Glomerular visceral epithelial cell (primary cell): ENCODE results near the gene MAST4.

ENCODE experiments used
- DNase-seq: peaks from one replicate; pipeline ENCODE4 v3.0.0-alpha.2; 2016; ENCODE audit errors: extremely low spot score

Gene MAST4

DNA sequence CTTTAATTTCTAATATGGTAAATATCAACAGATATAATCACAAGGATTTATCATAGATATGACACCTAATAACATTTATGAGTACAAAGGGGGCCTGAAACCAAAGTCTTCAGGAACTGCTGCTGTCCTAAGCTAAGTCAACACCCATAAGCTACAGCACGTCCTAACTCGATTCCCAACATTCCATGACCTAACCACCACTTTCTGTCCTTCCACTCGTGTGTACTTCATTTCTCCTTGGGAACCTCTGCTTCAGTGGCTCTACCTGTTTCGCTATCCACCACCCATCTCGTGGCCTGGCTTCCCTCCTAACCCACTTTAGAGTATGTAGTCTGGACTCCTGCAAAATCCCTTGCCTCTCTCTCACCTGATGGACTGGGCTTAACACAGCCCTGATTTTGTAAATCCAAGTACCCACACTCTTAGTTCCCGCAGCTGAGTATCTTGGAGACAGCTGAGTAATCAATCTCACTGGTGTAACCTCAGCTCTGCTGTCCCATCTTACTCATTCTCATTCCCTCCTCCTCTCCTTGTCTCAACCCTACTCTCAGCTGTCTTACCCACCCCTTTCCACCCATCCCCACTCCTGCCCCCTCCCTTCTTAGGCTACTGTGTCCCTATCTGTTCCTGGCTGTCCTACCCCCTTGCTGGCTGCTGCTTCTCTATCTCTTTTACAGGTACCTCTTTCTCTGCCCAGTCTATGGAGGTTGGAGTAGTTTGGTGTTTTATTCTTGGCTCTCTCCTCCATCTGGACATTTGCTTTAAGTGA lies 101.8 kb downstream of the MAST4 start:
- no peak for DNase-seq

DNA sequence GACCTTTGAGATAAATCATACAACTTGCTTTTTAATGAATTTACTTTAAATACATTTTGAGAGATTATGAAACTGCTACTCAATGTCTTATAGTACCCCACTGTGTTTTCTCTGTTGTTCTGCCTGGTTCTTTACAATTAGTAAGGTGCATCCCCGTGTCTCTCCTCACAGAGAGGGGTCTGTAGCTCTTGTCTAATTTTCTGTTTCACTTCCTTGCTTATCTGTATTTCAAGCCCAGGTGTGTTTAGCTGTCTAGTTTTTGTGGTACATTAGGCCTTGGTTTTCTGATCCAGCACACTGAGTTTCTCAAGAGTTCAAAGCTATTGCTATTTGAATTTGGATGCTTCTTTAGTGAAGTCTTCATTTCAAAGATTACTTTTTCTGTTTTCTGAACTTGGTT lies 105.1 kb downstream of the MAST4 start:
- DNase-seq = no peak

DNA sequence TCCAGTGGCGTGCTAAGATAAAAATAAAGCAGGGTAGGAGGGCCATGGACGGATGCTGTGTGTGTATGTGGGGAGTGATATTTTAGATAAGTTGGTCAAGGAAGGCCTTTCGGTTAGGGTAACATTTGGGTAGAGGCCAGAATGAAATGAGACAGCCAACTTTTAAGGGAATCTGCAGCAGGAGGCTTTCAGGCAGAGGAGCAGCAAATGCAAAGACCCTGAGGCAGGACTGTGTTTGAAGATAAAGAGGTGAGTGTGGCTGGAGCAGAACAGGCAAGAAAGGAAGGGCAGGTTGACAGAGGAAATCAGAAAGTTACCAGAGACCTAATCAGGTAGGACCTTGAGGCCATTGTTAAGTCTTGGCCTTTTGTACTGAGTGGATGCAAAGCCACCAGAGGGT lies 106.2 kb downstream of the MAST4 start:
- DNase-seq = no peak

DNA sequence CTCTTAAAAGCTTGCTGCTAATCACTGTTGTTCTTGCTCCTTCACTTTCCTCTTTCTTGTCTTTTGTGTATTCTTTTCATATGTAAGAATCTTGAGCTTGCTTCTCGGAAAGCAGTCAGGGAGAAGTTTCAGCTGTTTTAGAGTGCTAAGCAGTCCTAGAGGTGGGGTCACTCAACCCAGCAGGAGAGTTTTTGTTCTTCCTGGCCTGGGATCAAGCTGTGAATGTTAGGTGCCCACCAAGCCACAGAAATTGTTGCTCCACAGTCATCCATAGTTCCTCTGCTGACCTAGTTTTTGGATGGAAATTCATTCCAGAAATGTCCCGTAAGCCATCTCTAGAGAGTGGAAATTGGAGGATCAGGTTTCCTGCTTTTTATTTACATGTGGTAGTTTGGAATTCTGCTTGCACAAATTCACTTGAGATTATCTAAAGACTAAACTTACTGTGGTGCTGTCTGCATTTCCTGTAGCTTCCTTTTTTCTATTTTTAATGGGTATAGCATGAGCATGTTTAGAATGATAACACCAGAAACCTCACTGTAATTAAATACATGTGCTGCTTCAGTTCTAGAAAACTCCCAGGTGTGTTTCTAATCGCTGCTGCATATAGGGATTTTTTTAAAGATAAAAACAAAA lies 108.7 kb downstream of the MAST4 start:
- no peak for DNase-seq

DNA sequence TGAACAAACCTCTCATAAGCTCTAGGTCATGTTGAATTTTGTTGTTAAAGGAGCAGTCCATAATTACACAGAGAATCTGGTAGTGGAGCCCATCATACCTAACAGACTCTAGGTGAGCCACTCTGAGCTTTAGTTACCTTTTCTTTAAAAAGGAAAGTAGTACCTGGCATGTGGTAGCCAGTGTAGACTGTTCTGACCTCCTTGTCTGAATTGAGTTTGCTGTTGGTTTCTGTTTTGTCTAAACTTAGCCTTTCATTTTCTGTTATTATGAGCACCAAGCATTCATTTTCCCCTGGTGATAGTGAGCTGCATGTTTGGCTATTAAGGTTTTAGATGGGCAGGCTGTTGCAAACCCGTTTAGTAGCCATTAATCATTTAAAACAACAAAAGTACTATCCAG lies 112.2 kb downstream of the MAST4 start:
- DNase-seq = no peak

DNA sequence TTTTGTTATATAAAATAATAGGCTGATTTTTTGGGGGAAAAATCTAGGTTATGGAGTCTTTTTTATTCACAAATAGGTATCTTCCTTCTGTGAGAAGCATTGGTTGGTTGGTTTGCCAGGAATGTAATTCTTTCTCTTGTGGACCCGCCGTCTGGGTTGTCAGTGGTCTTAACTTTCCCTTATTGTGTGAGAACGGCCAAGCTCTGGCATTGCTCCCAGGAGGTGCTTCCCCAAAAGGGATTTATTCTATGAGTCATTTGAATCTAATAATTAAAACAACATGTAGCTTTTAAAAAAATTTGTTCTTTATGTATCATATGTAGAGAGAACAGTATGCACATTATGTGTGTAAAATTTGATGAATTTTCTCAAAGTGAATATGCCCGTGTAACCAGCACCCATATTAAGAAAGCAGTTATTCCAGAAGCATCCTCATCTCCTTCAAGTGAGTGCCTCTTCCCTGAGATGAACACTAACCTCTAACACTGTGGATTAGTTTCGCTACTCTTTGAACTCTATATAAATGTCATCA lies 114.4 kb downstream of the MAST4 start:
- no peak for DNase-seq

DNA sequence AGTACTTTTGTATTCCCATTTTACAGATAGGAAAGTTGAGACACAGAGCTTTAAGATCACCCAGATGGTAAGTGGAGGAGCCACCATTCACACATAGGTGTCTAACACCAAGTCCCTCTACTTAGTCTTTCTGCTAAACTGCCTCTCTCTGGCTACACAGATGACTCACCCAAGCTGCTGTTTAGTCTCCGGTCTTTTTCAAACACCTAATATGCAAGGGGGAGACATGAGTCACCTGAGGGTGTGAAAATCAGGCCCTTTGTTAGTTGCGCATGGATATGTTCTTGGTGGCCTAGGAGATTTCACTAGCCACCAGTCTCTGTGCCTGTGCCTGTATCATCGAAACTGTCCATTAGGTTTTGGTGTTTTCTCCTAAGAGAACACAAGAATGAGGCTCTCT lies 117.8 kb downstream of the MAST4 start:
- peak; percentile 31 for DNase-seq

DNA sequence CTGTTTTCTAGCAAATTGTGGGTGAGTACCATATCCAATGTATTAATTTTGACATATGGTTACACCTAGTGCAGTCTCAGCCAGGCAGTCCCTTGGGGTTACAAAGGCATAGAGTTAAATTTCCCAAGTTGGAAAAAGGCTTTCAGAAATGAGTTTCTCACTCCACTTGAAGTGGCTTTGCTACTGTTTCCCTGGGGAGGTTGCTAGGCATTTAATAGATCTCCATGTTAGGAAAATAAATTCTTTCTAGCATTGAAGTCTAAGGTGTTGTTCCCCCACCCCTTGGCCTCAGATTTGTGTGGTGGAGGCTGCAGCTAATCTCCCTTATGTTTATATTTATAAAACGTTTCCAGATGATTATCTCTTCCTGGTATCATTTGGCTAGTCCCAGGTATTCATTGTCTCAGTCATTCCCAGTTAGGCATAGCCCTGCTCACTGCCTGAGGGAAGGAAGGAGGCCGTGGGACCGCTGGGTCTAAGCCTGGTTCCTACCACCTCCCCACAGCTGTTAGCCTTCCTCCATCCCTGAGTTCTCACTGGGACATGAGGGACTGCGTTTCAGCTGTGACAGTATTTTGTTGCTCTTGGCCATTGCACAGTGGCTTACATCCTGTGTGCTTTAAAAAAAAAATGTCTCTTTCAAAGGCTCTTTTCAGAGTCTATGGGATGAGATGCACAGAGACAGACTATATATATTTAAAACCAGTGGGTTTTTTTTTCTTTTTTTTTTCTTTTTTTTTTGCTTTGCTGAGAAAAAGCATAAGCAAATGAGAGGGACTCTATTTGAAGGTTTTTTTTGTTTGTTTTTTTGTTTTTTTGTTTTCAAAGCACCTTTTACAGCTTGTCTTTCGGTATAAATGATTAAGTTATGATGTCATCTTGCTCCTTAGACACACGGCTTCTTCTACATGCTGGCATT lies 121.5 kb downstream of the MAST4 start:
- no peak for DNase-seq

DNA sequence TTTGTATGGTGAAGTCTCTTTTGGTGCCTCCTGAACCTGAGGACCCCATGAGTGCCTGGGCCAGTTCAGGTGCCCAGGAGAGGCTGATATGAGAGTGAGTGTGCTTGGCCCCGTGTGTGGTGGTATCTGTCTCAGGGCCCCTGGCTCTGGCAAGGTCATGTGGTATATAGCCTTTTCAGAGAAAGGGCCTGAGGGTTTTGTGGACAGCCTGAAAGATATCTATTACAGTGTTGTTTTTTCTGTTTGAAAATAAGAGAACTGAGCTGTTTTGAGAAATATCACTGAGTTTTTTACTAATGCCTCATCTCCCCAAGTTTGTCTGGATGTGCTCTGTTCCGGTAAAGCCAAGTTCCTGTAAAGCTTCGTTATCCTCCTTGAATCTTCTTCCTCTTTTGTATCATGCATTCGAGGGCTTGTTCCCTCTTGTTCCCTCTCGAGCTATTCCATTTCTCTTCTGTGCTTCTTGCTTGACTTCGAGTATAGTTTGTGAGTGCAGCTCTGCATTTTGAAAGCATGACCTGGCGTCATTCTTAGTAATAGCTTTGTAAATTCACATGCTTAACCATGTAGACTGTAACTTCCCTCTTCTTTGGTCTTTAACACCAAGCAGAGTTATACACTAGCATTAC lies 122.3 kb downstream of the MAST4 start:
- DNase-seq = no peak

DNA sequence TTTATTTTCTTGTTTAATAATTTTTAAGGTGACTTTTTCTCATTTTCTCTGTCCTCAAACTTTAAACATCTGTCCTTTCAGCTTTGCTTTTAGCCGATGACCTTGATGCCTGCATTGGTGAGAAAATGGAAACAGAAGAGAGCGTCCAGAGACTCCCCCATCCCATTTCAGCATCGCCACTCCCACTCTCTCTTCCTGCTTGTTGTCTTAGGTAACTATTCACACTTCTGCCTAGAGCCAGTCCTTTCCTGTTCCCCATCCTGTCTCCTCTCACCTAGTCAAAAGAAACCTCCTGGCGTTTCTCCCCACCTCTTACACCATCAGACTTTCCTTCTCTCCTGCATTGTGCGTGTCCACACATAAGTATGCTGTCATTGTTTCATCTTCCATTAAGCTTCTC lies 124.6 kb downstream of the MAST4 start:
- no peak for DNase-seq

DNA sequence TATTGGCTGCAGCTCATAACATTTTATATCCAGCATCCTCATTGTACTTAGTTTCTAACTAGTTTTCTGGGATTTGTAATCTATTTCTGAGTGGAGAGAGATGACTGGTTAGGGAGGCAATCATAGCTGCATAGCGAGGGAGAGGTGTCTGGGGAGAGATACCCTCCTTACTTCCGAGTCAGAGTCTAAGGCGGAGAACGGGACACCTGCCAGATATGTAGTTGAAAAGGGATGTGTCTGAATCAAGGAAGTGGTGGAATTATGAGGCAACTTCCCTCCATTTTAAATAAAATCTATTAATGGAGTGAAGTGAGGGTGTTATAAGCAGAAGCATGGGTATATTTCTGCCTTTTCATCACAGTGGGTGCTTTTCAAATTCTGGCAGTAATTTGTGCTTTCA lies 126.5 kb downstream of the MAST4 start:
- no peak for DNase-seq

DNA sequence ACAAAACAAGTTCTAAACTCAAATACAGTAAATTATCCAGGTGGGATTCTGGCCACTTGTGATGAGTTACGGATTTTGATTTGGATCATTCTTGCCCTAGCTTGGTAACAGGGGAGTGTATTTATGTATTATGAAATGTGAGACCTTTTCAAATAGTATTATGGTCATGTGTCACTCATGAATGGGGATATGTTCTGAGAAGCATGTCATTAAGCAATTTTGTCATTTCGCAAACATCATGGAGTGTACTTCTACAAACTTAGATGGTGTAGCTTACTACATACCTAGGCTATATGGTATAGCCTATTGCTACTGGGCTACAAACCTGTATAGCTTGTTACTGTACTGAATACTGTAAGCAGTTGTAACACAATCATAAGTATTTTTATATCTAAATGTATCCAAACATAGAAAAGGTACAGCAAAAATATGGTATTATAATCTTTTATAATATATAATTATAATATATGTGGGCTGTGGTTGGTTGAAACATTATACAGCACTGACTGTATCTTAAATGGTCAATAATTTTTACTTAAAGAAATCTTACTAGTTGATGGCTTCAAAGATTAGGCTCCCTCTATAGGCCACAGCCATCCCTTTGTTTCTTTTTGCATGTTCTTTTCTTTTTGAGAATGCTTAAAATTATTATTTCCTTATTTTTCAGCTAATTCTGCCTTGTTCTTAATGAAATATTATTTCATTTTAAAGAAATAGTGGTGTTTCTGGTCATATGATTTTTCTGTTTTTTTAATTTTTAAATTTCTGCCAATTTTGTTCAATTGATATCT lies 128.4 kb downstream of the MAST4 start:
- DNase-seq = no peak

DNA sequence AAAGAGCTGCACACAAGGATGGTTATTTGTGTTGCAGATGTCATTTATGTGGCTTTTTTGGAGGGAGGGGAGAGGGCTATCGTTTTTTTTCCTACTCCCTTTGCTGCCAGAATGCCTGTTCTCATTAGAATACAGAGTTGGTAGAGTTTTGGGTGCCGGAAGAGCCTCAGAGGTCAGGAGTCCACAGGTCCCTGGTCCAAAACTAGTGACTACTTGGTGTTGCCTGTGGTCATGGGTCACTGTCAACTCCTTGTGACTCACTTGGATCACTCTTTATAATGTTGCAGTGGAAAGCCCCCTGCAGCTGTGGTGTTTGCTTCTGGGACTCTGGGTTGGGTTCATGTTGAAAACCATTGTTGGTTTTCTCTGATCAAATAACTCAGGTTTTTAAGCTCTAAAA lies 131.4 kb downstream of the MAST4 start:
- DNase-seq = no peak

DNA sequence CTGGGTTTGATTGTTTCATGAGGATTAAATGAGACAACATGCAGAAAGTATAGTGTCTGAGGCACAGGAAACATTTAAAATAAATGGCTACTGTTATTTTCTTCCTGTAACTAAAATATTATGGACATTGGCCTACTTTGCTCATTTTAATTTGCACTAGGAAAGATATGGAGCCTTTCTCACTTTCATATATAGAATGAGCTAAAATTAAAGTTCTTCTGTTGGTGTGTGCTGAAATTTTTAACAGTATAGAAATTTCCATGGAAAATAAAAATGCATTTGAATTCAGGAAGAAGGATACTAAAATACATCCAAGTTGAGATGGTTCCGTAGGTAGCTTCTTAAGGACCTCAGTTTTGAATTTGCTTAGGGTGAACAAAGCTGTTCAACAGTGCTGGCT lies 131.9 kb downstream of the MAST4 start:
- no peak for DNase-seq

DNA sequence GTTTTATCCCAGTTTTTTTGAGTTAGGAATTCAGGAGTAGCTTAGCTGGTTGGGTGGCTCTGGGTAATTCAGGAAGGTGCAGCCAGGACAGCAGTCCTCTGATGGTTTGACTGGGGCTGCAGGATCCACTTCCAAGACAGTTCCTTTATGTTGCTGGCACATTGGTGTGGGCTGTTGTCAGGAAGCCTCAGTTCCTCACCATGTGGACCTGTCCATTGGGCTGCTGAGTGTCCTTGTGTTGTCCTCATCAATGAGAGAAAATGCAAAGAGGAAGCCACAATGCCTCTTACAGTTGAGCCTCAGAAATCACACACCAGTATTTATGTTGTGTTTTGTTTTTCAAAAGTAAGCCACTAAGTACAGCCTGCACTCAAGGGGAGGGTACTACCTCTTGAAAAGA lies 140.9 kb downstream of the MAST4 start:
- DNase-seq = no peak

DNA sequence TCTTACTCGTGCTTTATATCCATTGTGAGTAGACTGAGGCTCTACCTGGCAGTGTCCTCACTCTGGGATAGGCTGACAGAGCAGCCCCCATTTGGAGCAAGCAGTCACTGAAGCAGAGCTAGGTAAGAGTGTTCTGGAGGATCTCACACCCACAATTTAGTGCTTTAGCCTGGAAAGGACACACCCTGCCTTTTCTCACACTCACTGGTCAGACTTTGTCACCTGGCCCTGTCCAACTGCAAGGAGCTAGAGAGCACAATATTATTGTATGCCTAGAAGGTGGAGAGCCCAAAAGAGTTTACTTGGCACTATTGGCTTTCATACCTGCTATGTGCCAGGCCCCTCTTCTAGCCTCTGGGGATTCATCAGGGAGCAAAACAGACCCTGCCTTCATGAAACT lies 141.9 kb downstream of the MAST4 start:
- no peak for DNase-seq

DNA sequence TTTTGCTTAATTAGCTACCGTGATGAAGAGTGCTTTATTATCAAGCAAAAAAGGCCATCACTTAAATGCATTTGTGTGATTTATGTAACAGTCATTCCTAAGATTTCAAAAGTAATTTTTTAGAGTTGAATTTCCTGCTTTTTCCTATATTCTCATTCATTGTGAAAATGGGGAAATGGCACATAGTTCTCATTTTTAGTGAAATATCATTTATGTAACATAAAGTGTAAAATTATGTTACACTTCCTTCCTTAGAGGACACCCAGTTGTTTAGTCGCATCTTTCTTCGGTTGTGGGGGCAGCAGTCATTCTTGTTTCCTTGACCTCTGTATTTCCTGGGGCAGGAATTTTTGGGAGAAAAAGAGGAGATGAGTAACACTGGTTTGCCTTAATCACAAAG lies 142.8 kb downstream of the MAST4 start:
- DNase-seq = no peak

DNA sequence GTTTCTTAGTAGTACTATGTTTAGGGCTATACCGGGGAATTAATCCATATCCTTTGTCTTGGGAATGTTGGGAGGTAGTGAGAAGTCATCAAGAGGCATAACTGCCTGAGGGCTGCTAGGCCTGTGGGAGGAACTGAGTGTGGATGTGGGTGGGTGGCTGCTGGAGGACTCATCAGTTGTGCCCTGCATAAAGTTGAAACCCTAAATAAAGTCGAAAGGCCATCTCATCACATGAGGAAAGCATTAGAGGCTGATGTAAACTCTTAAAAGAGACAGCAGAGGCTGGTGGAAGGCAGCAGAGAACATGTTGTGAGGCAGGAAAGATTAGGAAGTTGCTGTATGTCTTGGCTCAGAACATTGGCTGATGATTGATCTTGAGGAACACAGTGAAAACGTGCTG lies 143.8 kb downstream of the MAST4 start:
- no peak for DNase-seq

DNA sequence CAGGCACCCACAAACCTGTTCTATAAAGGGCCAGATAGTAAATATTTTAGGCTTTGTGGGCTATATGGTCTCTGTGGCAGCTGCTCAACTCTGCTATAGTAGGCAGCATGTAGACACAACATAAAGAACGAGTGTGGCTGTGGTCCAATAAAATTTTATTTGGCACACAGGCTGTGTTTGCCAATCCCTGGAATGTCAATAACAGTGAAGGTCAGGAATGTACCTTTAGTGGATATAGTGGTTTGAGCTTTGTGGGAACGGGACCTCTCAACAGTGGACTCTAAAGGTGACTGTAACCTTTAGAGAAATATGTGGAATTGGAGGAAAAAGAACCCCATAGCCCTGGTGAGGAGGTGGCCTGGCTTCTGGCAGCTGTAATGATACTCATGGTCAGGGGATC lies 145.2 kb downstream of the MAST4 start:
- no peak for DNase-seq

DNA sequence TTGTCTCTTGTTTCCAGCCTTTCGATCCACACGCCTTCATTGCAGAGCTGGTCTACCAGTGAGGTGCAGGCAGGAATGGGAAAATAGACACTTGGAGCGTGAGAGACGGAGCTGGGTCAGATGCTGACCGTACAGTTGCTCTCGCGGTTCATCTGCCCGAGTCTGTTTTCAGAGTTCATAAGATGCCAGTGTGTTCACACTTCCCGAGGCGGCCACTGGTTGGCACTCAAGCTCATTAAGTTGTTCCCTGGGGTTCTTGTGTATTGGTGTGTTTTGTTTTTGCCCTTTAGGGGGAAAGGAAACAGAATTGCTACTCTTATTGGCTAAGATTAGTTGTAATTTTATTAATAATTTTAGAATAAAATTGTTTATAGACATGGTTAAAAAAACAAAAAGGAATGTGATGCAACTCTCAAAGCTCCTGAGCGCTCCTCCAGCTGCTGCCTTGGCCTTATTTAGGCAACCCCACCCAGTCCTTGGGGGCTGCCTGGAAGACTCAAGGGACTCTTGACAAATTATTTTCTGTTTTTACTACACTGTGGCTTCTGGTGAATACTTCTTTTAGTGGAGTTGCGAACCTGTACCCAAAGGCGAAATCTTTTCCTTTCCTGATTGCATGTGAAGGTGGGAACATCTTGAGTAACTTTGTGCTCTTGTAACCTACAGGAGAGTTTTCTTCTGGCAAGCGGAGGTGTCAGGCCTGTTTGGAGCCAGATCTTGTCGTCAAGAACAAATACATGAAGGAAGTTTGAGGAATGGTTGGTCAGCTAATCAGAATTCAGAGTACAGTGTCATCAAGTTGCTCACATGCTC lies 146.1 kb downstream of the MAST4 start:
- peak; percentile 25 for DNase-seq
